NCI-H1105 (cell line): Measurements from ENCODE around the gene CERKL.

Source experiments
- DNase-seq: peaks from one replicate; lab custom pipeline; 2025; lab: John Stamatoyannopoulos, UW

The CERKL gene

GRCh38 chr2:181500201-181500600 lies 156.7 kb downstream of the CERKL start:
- no peak for DNase-seq

GRCh38 chr2:181499231-181499630 lies 157.7 kb downstream of the CERKL start:
- DNase-seq: no peak
